NCI-H748 treated with DMSO at 0.1 percent for 48 hours (cell line): Measurements from ENCODE around the gene SLC17A9.
"Not testable (repeated sequence)": the region's sequence is repeated elsewhere in the genome, so short reads cannot be mapped to it uniquely, and the experiment has no call there.

Source experiments
- DNase-seq: peaks from one replicate; lab custom pipeline; 2025; lab: John Stamatoyannopoulos, UW

The SLC17A9 gene

DNA sequence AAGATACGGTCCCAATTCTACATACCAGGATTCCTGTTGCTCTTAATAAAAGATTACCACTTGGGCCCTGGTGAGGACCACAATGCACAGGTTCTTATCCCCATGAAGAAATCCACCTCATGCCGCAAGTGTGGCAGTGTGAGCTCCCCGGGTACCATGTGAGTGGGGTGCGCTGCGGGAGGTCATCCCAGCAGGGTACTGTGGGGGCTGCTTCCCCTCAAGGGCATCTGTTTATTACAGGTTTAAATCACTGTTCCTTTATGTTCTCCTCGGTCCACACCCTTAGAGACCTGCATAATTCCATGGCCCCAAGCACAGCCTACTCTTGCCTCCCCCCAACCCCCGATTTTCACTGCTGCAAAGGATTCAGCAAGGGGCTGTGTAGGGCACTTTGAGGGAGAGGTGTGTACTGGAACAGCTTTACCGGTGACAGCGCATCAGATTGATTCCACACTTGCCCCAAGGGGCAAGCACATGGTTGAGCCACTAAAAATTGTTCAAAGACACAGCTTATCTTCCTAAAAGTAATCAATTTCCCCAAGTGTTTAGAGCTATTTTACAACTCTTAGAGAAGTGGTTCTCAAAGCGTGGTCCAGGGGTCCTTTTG is 32.4 kb upstream of the SLC17A9 start:
- no peak for DNase-seq

DNA sequence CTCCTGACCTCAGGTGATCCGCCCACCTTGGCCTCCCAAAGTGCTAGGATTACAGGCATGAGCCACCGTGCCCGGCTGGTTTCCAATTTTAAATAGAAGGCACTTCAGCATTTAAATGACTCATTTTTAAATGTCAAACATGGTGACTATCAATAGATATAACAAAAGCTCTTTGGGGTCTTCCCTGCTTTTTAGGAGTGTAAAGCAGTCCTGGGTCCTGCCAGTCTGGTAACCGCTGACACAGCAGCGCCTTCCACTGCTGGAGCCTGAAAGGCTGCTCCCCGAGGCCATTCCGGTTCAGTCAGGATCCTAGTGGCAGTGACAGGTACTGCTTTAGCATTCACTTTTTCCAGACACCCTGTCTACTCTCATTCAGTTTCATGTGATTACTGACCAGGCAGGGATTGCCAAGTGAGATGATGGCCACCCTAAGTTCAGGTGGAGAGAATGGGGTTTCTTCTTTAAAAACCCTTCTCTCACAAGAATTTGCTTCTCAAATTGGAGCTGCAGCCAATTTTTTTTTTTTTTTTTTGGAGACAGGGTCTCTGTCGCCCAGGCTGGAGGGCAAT is 31.3 kb upstream of the SLC17A9 start:
- DNase-seq, result peak; percentile 7

DNA sequence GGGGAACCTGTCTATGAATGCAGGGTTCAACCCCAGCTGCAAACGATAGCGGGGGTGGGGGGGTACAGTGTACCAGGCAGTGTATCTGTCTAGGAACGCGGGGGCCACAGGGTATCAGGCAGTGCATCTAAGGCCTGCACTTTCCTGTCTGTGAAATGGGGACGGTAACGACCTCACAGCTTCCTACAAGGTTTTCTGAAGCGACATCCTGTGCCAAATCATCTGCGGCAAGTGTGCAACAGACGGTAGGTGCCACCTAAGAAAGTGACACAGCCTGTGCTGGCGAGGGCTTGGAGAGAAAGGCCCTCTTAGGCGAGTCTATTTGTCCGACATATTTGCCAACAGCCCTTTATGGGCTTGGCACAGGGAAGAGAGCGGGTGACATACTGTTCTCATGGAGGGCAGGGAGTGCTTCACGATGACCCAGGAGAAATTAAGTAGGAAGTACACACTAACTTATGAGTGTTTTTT is 30.0 kb upstream of the SLC17A9 start:
- no peak for DNase-seq

DNA sequence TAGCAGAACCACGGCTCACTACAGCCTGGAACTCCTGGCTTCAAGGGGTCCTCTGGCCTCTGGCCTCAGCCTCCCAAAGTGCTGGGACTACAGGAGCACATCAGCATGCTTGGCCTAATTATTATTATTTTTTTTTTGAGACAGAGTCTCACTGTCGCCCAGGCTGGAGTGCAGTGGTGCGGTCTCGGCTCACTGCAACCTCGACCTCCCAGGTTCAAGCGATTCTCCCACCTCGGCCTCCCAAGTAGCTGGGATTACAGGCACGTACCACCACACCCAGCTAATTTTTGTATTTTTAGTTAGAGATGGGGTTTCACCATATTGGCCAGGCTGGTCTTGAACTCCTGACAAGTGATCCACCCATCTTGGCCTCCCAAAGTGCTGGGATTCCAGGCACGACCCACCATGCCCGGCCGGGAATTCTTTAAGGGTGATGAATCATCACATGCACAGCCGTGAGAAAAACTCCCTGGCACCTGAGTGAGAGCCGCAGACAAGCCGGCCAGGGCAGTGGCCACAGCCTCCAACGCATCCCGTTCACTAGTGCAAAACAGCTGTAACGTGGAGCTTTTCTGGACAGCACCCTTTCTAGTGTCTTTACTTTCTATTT is 29.3 kb upstream of the SLC17A9 start:
- not testable (repeated sequence) for DNase-seq

DNA sequence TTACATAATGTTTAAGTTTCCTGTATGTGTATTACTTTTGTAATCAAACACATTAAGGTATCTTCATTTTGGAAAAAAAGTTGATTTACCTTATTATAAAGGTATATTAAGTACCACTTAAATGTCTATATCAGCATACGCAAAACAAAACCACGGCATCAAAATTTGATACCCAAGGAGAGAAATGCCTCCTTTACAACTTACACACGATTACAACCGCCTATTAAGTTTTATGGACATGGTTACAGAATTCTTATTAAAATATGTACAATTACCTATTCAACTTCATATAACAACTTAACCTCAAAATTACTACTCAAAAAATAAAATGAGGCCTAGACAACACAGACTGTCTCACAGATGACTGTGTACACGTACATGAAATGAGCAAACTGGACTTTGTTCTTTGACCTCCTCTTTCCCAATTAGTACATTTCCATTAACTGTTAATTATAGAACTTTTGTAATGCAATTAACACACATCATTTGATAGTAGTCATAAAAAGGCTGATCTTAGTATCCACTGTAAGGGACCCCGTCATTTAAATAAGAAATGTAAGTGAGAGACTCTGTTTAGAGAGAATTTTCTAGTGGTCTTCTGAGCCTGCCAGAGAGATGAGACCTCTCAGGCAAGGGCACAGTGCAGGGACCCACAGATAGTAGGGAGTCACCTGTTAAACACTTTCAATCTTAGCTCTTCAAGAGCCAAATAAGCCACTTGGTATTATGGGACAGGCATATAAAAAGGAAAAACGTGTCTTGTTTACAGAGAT is 28.7 kb upstream of the SLC17A9 start:
- DNase-seq, result no peak

DNA sequence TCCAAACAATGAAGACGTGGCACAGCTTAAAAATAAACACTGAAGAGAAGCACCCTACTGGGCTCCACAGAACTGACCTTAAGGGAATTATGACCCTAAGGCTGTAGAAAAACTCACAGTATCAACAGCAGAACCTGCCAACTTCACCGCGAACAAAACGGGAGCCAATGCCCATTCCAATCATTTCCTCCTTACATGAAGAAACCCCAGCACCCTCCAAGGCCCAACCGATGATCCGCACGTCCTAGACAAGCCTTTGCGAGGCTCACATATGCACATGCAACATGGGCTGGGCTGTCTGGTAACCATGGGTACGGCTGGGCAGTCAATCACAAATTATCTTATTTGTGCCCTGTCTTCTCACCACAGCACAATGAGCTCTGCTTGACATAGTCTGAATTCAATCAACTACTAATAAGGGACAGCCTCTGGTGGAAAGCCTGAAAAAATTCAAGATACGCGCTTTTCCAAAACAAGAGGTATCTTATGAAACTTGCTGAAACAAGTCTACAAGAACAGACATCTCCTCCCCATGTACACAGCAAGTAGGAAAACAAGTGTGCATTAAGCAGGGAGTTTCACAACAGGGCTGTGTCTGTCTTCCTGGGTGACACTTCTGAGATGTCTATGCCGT is 27.9 kb upstream of the SLC17A9 start:
- DNase-seq, result peak; percentile 11

DNA sequence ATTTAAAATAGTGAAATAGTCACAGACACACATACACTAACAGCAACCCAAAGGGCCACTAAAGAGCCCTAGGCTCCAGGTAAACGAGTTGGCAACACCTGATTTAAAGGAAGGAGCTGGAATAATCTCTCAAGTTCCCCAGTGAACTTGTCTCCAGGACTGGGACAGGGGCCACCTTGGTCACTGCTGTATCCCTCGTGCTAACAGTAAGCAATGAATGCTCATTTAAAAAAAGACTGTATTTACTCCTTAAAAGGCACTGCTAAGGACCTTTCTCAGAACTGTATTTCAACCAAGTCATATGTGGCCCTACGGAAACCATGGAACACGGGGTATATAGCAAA is 27.5 kb upstream of the SLC17A9 start:
- DNase-seq, result no peak

DNA sequence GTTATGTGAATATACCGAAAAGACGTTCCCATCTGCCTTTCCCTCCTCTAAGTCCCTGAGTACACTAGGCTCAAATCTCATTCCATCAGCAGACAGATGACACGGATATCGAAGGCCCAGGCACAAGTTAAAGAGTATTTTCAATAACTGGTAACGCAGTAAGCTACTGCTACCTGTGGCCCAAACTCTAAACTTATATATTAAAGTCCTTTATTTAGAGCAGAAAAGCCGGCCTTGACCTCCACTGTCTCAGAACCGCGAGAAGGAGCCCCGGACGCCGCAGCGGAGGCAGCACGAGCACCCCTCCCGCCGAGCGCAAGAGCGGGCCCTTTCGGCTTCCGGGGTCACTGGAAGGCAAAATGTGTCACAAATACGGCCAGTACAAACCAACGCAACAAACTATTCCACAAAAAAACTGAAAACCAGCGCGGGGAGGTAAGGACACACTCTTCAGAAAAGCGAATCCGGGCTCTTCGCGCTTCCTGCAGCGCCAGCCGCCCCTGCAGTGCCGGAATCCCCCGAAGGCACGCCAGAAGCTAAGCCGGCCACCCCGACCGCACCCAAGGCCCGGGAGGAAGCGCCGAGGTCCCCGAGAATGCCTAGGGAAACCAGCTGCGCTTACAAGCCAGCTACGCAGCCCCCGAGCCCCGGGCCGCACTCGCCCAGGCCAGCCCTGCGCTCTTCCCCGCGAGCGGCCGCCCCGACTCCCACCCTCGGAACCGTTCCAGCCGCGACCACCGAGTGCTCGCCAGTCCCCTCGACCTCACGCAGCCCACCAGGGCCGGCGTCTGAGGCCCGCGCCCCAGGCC is 26.9 kb upstream of the SLC17A9 start:
- DNase-seq, result no peak

DNA sequence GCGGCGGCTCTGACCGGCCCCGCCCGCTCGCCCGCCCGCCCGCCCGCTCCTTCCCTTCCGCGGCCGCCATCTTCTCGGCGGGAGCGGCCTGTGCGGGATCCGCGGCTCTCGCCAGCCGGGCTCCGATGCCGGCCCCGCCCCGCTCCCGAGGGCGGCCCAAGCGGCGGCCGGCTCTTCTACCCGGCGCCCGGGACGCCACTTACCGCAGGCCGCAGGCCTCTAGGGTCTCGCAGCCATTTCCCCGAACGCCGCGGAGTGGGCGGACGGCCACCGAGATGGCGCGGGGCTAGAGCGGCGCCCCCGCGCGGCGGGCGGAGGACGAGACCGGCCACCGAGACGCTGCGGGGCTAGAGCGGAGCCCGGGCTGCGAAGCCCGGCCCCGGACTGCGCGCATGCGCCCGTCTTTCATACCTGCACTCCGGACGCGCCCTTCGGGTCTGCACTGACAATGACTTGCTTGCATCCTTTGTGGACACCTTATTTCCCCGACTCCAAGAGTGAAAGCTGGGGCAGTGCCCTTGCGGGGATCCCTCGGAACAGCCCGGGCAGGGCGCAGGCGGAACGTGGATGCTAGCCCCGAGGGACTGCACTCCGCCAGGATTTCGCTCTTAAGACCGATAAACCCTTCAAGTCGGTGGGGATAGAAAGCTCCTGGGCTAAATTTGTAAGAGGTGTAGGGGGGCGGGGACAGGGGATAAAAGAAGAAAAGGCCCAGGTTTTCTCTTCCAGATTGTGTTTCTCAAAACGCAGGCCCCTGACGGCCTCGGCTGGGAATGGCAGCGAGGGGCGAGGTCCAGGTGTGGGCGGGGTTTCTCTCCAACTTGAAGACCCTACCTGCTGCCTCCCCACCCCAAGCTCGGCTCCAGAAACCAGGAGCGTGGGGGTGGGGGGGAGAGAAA is 26.0 kb upstream of the SLC17A9 start, which contains the start of gene DIDO1:
Gene DIDO1 (minus strand): TSS at position 277 of the 899 bp plus-strand sequence.
- peak; percentile 78 for DNase-seq

DNA sequence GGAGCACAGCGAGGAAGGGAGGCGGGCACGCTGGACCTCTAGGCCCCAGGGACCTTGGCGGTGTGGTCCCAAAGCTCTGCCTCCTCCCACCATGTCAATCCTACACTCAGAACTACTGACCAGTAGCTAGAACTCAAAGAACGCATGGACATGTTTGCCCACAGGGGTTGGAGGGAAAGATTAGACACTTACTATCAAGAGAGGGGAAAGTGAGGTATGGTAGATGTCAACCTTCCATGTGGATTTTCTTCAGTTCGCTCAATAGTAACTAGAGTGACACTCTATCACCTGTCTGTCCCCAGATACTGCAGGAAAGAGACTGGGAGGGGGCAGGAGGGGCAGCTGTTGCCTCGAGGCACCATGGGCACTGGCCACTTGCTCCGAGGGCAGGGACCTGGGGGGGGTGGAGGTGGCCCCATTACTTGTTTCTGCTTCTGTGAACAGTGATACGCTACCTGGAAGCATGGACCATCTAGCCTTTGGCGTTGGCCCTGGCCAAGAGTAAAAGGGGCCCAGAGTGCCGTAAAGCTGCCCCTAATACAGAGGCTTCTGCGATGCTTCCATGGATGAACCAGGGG is 25.3 kb upstream of the SLC17A9 start:
- DNase-seq, result no peak

DNA sequence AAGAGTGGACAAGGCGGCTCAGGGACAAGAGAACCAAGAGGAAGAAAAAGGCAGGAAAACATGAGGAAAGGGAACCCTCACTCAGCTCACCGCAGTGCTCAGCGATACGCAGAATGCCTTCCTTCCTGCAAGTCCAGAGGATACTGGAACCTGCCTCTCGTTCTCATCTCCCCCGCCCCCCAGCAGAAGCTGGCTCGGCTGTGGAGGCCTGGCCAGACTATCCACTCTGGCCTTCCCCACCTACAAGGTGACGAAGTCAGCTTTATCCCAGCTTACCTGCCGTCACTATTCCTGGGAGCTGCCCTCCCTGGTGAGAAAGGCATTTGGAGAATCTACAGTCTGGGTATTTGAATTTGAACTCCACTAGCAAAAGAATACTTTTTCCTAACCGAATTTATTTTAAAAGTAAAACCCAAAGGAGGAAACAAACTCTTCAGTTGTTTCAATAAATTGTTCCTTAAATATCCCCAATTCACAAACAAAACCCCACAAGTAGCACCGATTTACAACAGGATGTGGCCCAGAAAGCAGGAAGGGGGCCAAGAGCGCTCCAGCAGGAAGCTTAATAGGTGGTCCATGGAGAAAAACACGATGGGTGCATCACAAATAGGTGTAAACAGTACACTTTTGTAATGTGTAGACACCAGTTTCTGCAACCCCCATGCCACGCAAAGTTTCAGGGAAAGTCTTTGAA is 24.1 kb upstream of the SLC17A9 start:
- DNase-seq, result no peak

DNA sequence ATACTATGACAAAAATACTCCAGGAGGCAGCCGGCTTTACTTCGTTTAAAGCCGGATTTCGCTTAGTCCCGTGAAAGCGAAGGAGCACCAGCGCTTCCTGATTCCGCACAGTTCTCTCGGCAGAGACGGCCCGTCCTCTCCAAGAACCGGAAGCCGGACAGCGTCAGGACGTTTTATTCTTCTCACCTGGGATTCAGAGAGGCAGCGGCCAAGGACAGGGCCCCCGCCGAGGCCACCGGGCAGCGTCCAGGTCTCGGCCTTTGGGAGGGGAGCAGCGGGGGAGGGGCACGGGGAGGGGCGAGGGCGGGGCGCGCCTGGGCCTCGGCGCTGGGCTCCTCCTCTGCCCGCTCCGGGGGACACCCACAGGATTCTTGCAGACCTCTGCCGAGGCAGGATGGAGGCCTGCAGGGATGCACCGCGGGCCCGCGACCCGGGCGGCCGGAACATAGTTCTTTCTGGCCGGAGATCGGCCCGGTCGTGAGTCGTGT is 23.4 kb upstream of the SLC17A9 start:
- DNase-seq, result no peak

DNA sequence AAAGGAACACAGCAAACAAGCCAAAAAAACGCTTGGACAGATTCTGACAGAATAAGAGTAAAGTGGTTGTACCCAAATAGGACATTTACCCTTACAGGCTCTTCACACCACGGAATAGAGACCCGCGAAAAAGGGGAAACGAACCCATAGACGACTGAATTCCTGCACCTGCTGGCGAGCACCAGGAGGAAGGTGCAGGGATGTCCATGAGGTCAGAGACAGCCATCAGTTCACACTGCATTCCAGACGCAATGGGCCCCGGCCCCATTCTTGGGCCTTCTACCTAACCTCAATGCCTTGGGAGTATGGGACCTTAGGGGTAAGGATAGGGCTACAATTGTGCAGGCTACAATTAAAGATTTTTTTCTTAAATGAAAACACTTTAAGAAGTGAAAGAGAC is 21.0 kb upstream of the SLC17A9 start:
- no peak for DNase-seq

DNA sequence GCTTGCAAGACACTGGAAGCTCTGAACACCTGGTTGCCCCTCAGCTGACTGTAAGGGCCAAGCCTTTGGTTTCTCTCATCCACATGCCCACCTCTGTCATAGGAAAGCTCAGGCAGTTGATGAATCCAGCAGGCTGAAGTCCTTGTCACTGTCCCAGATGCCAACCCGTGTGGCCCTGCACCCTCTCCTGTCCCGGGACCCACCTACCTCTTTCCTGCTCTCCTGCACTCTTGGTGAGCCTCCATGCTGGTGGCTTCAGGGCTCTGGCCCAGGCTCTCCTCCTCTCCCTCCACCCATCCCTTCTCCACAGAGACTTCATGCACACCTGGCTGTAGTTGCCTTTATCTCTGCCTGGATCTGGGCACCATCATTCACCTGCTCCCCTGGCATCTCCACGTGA is 18.5 kb upstream of the SLC17A9 start:
- DNase-seq, result no peak

DNA sequence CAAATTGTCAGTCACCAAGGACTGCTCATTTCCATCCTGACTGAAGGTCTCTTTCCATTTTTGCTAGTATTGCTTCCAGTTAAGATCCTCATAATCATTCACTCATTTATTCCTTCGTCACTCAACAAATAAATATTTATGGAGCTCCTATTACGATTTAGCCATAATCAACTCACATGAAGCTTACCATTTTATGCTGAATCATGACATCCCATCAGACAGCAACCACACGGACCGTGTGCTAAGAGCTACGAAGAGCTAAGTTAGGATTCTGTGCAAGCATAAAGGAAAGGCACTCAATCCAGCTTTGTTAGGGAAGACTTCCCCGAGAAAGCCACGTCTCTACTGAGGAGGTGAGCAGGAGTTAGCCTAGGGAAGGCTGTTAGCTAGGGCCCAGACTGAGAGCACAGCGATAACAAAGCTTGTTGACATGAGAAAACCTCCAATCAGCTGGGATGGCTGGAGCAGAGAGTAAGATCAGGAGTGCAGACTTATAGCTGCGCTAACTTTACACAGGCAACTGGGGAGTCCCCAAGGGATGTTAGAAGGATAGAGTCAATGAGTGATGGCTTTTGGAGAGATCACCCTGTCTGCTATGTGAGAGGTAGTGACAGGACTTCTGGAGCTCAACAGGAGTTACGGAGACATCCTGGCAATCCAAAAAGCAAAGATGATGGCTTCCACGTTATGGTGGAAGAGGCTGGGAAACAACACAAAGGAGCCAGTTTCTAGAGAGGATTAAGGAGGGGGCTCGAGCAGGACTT is 17.1 kb upstream of the SLC17A9 start:
- no peak for DNase-seq

DNA sequence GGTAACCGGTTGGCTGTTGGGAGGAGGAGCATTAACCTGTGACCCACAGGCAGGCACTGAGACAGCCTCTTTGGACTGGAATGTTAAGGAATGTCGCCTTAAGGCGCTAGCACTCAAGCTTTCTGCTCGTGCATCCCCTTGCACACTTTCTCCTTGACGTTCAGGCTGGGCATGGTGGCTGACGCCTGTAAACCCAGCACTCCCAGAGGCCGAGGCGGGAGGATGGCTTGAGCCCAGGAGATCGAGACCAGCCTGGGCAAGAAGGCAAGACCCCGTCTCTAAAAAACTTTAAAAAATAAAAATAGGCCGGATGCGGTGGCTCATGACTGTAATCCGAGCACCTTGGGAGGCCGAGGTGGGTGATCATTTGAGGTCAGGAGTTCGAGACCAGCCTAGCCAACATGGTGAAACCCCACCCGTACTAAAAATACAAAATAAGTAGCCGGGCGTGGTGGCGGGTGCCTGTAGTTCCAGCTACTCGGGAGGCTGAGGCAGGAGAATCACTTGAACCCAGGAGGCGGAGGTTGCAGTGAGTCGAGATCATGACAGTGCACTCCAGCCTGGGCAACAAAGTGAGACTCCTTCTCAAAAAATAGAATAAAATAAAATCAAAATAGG is 16.4 kb upstream of the SLC17A9 start:
- DNase-seq, result no peak

DNA sequence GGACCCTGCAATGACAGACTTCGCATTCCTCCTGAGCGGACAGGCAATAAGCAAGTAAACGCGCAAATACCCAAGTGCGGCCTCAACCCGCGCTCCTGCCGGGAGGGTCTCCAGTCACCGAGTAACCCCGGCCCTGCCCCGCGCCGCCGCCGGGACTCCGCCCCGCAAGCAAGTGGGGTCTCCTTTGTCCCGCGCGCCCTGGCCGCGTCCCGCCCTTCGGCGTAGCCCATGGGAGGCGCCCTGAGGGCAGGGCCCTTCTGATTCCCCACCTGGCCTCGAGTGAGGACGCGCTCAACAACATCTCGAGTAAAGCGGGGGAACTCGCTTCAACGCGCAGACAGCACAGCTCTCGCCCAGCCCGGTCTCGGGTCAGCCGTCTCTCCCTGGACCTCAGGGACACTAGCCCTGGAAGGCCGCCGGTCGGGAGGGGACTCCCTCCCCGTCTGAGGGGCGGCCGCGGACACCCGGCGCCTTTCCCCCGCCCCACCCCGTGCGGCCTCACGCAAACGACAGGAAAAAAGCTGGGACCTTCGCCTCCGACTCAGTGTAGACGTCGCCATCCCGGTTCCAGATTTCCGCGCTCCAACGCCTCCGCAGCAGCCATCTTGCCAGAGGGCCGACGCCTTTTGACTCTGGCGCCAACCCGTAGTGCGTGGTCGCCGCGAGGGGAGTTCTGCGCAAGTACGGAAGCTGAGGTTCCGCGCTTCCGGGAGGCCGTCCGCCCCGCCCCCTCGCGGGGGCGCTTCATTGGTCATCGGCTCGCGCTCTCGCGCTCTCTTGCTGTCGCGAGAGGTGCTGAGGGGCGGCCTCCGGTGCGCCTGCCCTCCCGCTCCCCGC is 15.0 kb upstream of the SLC17A9 start:
- DNase-seq, result peak; percentile 65
